Measurements from ENCODE around the gene PRR23E. TPM values are rescaled to one million over a fixed set of nuclear protein-coding genes. Genes with fewer than 3 reads are reported as not detected.

PRR23E gene
- total and polyA plus RNA-seq, 12 donors = not detected

DNA sequence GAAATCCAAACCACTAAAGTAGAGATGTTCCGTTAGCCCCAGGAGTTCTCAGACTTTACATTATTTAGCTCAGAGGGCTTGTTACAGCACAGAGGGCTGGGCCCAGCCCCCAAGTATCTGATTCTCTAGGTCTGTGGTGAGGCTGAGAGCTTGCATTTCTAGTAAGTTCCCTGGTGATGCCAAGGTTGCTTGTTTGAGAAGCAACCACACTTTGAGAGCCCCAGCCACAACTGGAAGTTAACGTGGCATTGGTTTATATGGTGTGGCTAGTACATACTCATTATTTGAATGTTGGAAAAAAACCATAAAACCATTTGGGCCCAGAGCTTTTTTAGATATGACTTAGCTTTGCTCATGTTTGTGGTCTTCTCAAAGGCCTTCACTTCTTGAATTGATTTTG is 35.9 kb downstream of the PRR23E start:
- no peak for ATAC-seq
- intact Hi-C loops (cut with DNase I) = no loop called here
- peaks cover 0 to 8% (median 0%) of the 10 kb centered on the region in 7 donors for H3K27me3 ChIP-seq
- H3K4me3 ChIP-seq = no peak overlapping the region
- TF ChIP-seq, protein P1, sequence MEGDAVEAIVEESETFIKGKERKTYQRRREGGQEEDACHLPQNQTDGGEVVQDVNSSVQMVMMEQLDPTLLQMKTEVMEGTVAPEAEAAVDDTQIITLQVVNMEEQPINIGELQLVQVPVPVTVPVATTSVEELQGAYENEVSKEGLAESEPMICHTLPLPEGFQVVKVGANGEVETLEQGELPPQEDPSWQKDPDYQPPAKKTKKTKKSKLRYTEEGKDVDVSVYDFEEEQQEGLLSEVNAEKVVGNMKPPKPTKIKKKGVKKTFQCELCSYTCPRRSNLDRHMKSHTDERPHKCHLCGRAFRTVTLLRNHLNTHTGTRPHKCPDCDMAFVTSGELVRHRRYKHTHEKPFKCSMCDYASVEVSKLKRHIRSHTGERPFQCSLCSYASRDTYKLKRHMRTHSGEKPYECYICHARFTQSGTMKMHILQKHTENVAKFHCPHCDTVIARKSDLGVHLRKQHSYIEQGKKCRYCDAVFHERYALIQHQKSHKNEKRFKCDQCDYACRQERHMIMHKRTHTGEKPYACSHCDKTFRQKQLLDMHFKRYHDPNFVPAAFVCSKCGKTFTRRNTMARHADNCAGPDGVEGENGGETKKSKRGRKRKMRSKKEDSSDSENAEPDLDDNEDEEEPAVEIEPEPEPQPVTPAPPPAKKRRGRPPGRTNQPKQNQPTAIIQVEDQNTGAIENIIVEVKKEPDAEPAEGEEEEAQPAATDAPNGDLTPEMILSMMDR (IDR thresholded peaks at IDR 0.05) = no peak
- H3K9me3 ChIP-seq = peaks cover 0 to 41% (median 21%) of the 10 kb centered on the region in 11 donors
- H3K36me3 ChIP-seq = no peaks in the 10 kb centered on the region
- 75 to 78% methylated on average over 2 of the region's 2 CpGs for WGBS, 2 donors
- H3K4me1 ChIP-seq = peaks cover 0 to 10% (median 0%) of the 10 kb centered on the region in 9 donors
- no peak overlapping the region for H3K27ac ChIP-seq
- DNase-seq = no peak

DNA sequence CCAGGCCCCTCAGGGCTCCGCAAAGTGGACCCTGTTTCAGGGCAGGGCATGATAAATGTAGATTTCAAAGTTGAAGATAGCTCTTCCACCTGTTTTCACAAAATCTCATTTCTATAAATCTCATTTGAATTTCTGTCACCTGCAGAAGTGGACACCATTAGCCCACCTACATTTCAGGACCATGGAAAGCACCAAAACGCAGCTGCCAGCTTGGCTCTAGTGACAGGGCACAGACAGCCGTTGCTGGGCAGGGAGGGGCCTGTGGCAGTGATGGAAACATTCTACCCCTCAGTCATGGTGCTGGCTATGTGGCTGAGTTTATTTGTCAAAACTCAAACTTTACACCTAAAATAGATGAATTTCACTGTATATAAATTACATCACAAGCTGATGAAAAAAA is 40.4 kb downstream of the PRR23E start:
- H3K9me3 ChIP-seq = peaks cover 0 to 21% (median 7%) of the 10 kb centered on the region in 11 donors
- H3K27ac ChIP-seq = no peak overlapping the region
- ATAC-seq (peak in 3 of 8 donors; percentile 48 to 65 (median 53)), DNase-seq (no peak)
- WGBS, 2 donors = 30 to 31% methylated on average over 3 of the region's 3 CpGs
- H3K36me3 ChIP-seq = no peaks in the 10 kb centered on the region
- no peaks in the 10 kb centered on the region for H3K4me1 ChIP-seq
- no peak overlapping the region for H3K4me3 ChIP-seq
- H3K27me3 ChIP-seq = peaks cover 0 to 3% (median 0%) of the 10 kb centered on the region in 7 donors
- intact Hi-C loops (cut with DNase I) = no loop called here
- TF ChIP-seq, protein P1 (IDR thresholded peaks at IDR 0.05) = no peak

DNA sequence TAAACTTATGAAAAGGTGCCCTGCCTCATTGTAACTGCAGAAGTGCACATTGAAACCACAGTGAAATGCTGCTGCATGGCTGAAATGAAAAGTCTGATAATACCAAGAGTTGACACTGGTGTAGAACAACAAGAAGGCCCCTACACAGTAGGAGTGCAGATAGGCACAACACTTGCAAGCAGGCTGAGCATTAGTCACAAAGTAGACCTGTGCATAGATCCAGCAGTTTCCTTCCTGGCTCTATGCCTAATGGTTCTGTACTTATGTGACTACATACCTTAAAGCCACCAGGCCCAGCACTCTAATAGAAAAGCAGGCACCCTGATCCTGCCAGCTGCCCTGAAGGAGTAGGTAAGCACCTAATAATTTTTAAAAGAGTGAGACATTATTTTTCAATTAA is 41.8 kb downstream of the PRR23E start:
- Histone ChIP-seq H3K27ac (no peak overlapping the region), H3K36me3 (no peaks in the 10 kb centered on the region), H3K4me1 (no peaks in the 10 kb centered on the region), H3K27me3 (peaks cover 0 to 17% (median 11%) of the 10 kb centered on the region in 7 donors), H3K9me3 (peaks cover 0 to 15% (median 7%) of the 10 kb centered on the region in 11 donors), H3K4me3 (no peak overlapping the region)
- DNase-seq = no peak
- no peak for ATAC-seq
- intact Hi-C loops (cut with DNase I) = no loop called here
- TF ChIP-seq, protein P1 (IDR thresholded peaks at IDR 0.05) = no peak

DNA sequence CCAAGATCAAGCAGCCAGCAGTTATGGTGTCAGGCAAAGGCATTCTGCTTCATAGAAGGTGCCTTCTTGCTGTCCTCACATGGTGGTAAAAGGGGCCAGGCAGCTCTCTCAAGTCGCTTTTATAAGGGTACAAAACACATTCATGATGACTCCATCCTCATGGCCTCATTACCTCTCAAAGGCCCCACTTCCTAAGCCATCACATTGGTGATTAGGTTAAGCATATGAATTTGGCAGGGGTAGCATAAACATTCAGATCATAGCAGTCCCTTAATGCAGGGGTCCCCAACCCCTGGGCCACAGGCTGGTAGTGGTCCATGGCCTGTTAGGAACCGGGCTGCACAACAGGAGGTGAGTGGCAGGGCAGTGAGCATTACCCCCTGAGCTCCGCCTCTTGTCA is 42.8 kb downstream of the PRR23E start:
- 57 to 60% methylated on average over 3 of the region's 3 CpGs for WGBS, 2 donors

More for the DNA sequence above, 42.8 kb downstream of the PRR23E start:
- TF ChIP-seq, protein P1 (IDR thresholded peaks at IDR 0.05) = no peak
- intact Hi-C loops (cut with DNase I) = no loop called here
- Histone ChIP-seq H3K4me3 (no peak overlapping the region), H3K27me3 (peaks cover 0 to 26% (median 20%) of the 10 kb centered on the region in 7 donors), H3K9me3 (peaks cover 0 to 10% (median 5%) of the 10 kb centered on the region in 11 donors), H3K27ac (no peak overlapping the region), H3K4me1 (no peaks in the 10 kb centered on the region), H3K36me3 (no peaks in the 10 kb centered on the region)
- no peak for ATAC-seq
- DNase-seq = no peak

Measured in heart right ventricle (tissue), 16 donors.